SK-N-SH treated with all-trans-retinoic acid at 6 μM for 48 hours (cell line): ENCODE measurements around the gene IRX1.

Source experiments
- ATAC-seq: fragments of 200-7000 bp; cut with Tn5 transposase; 3 replicates; pipeline ENCODE4 v1.9.1; 2020; ENCODE audit warnings: mild to moderate bottlenecking, moderate library complexity
- ARNTL ChIP-seq: fragments of 450-650 bp; formaldehyde crosslinking; IDR thresholded peaks from 2 replicates; pipeline ENCODE4 v1.5.0; 2020; ENCODE audit warnings: low read depth, mild to moderate bottlenecking, moderate library complexity, borderline replicate concordance
- BACH2 ChIP-seq: fragments of 250-450 bp; sonication (Bioruptor Pico); IDR thresholded peaks from 2 replicates; pipeline ENCODE4 v1.9.0; 2021; ENCODE audit warnings: mild to moderate bottlenecking, borderline replicate concordance
- CSDC2 ChIP-seq: fragments of 250-450 bp; sonication (Bioruptor Pico); IDR thresholded peaks from 2 replicates; pipeline ENCODE4 v1.5.0; 2020; ENCODE audit warnings: mild to moderate bottlenecking, moderate library complexity
- ESRRG ChIP-seq: fragments of 250-450 bp; sonication (Bioruptor Pico); IDR thresholded peaks from 2 replicates; pipeline ENCODE4 v1.6.1; 2021; ENCODE audit warnings: mild to moderate bottlenecking
- GLIS3 ChIP-seq: fragments of 250-450 bp; sonication (Bioruptor Pico); IDR thresholded peaks from 2 replicates; pipeline ENCODE4 v1.5.0; 2020; ENCODE audit warnings: mild to moderate bottlenecking, moderate library complexity
- ISL1 ChIP-seq: fragments of 250-450 bp; sonication (Bioruptor Pico); IDR thresholded peaks from 2 replicates; pipeline ENCODE4 v2.1.2; 2022; ENCODE audit warnings: mild to moderate bottlenecking, moderate library complexity
- OSR1 ChIP-seq: fragments of 250-450 bp; sonication (Bioruptor Pico); IDR thresholded peaks from 2 replicates; pipeline ENCODE4 v1.8.0; 2022; ENCODE audit warnings: moderate library complexity, mild to moderate bottlenecking, inconsistent platforms
- POU6F1 ChIP-seq: fragments of 250-450 bp; sonication (Bioruptor Pico); IDR thresholded peaks from 2 replicates; pipeline ENCODE4 v1.8.0; 2021; ENCODE audit warnings: low read depth, mild to moderate bottlenecking, moderate library complexity, borderline replicate concordance
- PPARA ChIP-seq: fragments of 250-450 bp; sonication (Bioruptor Pico); IDR thresholded peaks from 2 replicates; pipeline ENCODE4 v1.5.0; 2020; ENCODE audit warnings: mild to moderate bottlenecking, borderline replicate concordance
- RARB ChIP-seq: fragments of 250-450 bp; sonication (Bioruptor Pico); IDR thresholded peaks from 2 replicates; pipeline ENCODE4 v1.8.0; 2021; ENCODE audit warnings: mild to moderate bottlenecking, moderate library complexity
- SNAI2 ChIP-seq: fragments of 250-450 bp; sonication (Bioruptor Pico); IDR thresholded peaks from 2 replicates; pipeline ENCODE4 v1.5.0; 2020; ENCODE audit warnings: mild to moderate bottlenecking, moderate library complexity
- TCF4 ChIP-seq: fragments of 250-450 bp; sonication (Bioruptor Pico); IDR thresholded peaks from 2 replicates; pipeline ENCODE4 v1.8.0; 2021; ENCODE audit warnings: mild to moderate bottlenecking, moderate library complexity, borderline replicate concordance
- TOX ChIP-seq: fragments of 250-450 bp; sonication (Bioruptor Pico); IDR thresholded peaks from 2 replicates; pipeline ENCODE4 v1.8.0; 2021; ENCODE audit warnings: mild to moderate bottlenecking, moderate library complexity, borderline replicate concordance
- TSHZ2 ChIP-seq: fragments of 250-450 bp; sonication (Bioruptor Pico); IDR thresholded peaks from 2 replicates; pipeline ENCODE4 v1.5.0; 2020; ENCODE audit warnings: mild to moderate bottlenecking, moderate library complexity
- ZC3H10 ChIP-seq: fragments of 250-450 bp; sonication (Bioruptor Pico); IDR thresholded peaks from 2 replicates; pipeline ENCODE4 v1.5.1; 2021; ENCODE audit warnings: mild to moderate bottlenecking, moderate library complexity
- ZFP3 ChIP-seq: fragments of 250-450 bp; sonication (Bioruptor Pico); IDR thresholded peaks from 2 replicates; pipeline ENCODE4 v1.5.0; 2020; ENCODE audit warnings: mild to moderate bottlenecking, moderate library complexity
- ZFP30 ChIP-seq: fragments of 450-650 bp; formaldehyde crosslinking; IDR thresholded peaks from 2 replicates; pipeline ENCODE4 v1.5.0; 2022; ENCODE audit warnings: mild to moderate bottlenecking, moderate library complexity
- ZNF565 ChIP-seq: fragments of 450-650 bp; formaldehyde crosslinking; conservative IDR thresholded peaks from 2 replicates; pipeline ENCODE4 v1.5.0; 2020; ENCODE audit warnings: low read depth, mild to moderate bottlenecking, moderate library complexity
- ZNF70 ChIP-seq: fragments of 450-650 bp; formaldehyde crosslinking; IDR thresholded peaks from 2 replicates; pipeline ENCODE4 v1.5.0; 2020; ENCODE audit warnings: mild to moderate bottlenecking, moderate library complexity
- ZNF8 ChIP-seq: fragments of 450-650 bp; formaldehyde crosslinking; IDR thresholded peaks from 2 replicates; pipeline ENCODE4 v1.5.0; 2020; ENCODE audit warnings: mild to moderate bottlenecking, moderate library complexity
- TF ChIP-seq, protein P1 (sequence below): fragments of 250-450 bp; sonication (Bioruptor Pico); IDR thresholded peaks from 2 replicates; pipeline ENCODE4 v1.5.1; 2021; ENCODE audit warnings: mild to moderate bottlenecking, moderate library complexity
- TF ChIP-seq, protein P2 (sequence below): fragments of 250-450 bp; sonication (Bioruptor Pico); IDR thresholded peaks from 2 replicates; pipeline ENCODE4 v1.8.0; 2020; ENCODE audit warnings: mild to moderate bottlenecking, moderate library complexity, borderline replicate concordance

The IRX1 gene

GRCh38 chr5:3597167-3598007 is 1.8 kb downstream of the IRX1 start:
- TF ChIP-seq, protein P1, sequence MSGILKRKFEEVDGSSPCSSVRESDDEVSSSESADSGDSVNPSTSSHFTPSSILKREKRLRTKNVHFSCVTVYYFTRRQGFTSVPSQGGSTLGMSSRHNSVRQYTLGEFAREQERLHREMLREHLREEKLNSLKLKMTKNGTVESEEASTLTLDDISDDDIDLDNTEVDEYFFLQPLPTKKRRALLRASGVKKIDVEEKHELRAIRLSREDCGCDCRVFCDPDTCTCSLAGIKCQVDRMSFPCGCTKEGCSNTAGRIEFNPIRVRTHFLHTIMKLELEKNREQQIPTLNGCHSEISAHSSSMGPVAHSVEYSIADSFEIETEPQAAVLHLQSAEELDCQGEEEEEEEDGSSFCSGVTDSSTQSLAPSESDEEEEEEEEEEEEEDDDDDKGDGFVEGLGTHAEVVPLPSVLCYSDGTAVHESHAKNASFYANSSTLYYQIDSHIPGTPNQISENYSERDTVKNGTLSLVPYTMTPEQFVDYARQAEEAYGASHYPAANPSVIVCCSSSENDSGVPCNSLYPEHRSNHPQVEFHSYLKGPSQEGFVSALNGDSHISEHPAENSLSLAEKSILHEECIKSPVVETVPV (CRISPR knock-in tag), result no peak
- TF ChIP-seq BACH2 (CRISPR knock-in tag) (no peak), SNAI2 (CRISPR knock-in tag) (no peak), RARB (CRISPR knock-in tag) (no peak), ZC3H10 (CRISPR knock-in tag) (no peak), ESRRG (no peak), ZNF8 (CRISPR knock-in tag) (no peak)
- ATAC-seq, result no peak

- no peak for ATAC-seq
- no peak for TF ChIP-seq POU6F1 (CRISPR knock-in tag)
- TF ChIP-seq, protein P1 (CRISPR knock-in tag), result no peak
- no peak for TF ChIP-seq GLIS3
- no peak for TF ChIP-seq ISL1 (CRISPR knock-in tag)
- TF ChIP-seq ZNF8 (CRISPR knock-in tag), result no peak
- TF ChIP-seq BACH2 (CRISPR knock-in tag), result no peak
- TF ChIP-seq PPARA, result no peak
- no peak for TF ChIP-seq SNAI2 (CRISPR knock-in tag)
- TF ChIP-seq ZNF565 (CRISPR knock-in tag), result no peak
- TF ChIP-seq TCF4 (CRISPR knock-in tag), result no peak
- no peak for TF ChIP-seq CSDC2
- TF ChIP-seq ZNF70 (CRISPR knock-in tag), result no peak
- TF ChIP-seq ZC3H10 (CRISPR knock-in tag), result no peak
- no peak for TF ChIP-seq ARNTL (CRISPR knock-in tag)
- no peak for TF ChIP-seq RARB (CRISPR knock-in tag)
- TF ChIP-seq, all 23 proteins: peak for 0
Observed at GRCh38 chr5:3598207-3598606, 2.6 kb downstream of the IRX1 start.

DNA sequence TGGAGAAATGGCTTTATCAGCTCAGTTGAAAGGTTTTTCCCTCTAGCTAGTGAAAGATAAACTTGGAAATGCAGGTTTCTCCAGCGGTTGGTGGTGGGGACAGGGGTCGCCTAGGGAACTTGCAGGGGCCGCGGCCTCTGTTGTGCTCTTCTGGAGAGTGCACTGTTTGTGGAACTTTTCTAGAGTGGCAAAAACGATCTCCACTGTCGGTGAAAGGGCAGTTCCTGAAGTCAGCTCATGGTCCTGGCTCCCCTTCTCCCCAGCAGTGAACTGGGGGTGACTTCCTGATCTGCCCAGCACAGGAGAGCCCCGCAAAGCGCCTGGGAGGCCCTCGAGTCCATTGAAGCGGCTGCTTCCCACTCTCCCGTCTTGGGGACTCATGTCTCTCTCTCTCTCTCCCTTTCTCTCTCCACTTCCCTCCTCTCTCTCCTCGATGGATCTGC is 3.2 kb downstream of the IRX1 start:
- TF ChIP-seq BACH2 (CRISPR knock-in tag) (no peak), ARNTL (CRISPR knock-in tag) (no peak), ZFP30 (CRISPR knock-in tag) (no peak), ZFP3 (CRISPR knock-in tag) (no peak), RARB (CRISPR knock-in tag) (no peak), OSR1 (CRISPR knock-in tag) (no peak), ZNF565 (CRISPR knock-in tag) (no peak), GLIS3 (no peak), POU6F1 (CRISPR knock-in tag) (no peak), CSDC2 (no peak), ZNF8 (CRISPR knock-in tag) (no peak), TOX (CRISPR knock-in tag) (no peak), ISL1 (CRISPR knock-in tag) (no peak), PPARA (no peak), TSHZ2 (CRISPR knock-in tag) (no peak), TCF4 (CRISPR knock-in tag) (no peak)
- TF ChIP-seq, protein P2, sequence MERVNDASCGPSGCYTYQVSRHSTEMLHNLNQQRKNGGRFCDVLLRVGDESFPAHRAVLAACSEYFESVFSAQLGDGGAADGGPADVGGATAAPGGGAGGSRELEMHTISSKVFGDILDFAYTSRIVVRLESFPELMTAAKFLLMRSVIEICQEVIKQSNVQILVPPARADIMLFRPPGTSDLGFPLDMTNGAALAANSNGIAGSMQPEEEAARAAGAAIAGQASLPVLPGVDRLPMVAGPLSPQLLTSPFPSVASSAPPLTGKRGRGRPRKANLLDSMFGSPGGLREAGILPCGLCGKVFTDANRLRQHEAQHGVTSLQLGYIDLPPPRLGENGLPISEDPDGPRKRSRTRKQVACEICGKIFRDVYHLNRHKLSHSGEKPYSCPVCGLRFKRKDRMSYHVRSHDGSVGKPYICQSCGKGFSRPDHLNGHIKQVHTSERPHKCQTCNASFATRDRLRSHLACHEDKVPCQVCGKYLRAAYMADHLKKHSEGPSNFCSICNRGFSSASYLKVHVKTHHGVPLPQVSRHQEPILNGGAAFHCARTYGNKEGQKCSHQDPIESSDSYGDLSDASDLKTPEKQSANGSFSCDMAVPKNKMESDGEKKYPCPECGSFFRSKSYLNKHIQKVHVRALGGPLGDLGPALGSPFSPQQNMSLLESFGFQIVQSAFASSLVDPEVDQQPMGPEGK (CRISPR knock-in tag), result no peak
- no peak for ATAC-seq
